Body of pancreas (tissue), 4 donors: ENCODE results near the gene PTPRN2.

Experiments
- CTCF ChIP-seq, 7 experiments: fragments of 450-650 bp in 4 of 7; fragments of 200-600 bp in 3 of 7; sonication (generic) in 3 of 7; IDR thresholded peaks; one replicate each; pipeline ENCODE4 v1.5.1; 2016 to 2019; ENCODE audit warnings: antibody characterized with exemption in 7 of 7
- POLR2A ChIP-seq, 3 donors: fragments of 450-650 bp; IDR thresholded peaks; one replicate each; pipeline ENCODE4 v1.6.1; 2016; ENCODE audit warnings: antibody characterized with exemption in 3 of 3, mild to moderate bottlenecking in 2 of 3

- TF ChIP-seq CTCF (IDR thresholded peaks at IDR 0.05) = no peak
- TF ChIP-seq POLR2A (IDR thresholded peaks at IDR 0.05) = no peak
These were observed 806.9 kb downstream of the PTPRN2 start for GRCh38 chr7:157780721-157781120.
